ENCODE data around the gene NMRK2.

Gene NMRK2

DNA sequence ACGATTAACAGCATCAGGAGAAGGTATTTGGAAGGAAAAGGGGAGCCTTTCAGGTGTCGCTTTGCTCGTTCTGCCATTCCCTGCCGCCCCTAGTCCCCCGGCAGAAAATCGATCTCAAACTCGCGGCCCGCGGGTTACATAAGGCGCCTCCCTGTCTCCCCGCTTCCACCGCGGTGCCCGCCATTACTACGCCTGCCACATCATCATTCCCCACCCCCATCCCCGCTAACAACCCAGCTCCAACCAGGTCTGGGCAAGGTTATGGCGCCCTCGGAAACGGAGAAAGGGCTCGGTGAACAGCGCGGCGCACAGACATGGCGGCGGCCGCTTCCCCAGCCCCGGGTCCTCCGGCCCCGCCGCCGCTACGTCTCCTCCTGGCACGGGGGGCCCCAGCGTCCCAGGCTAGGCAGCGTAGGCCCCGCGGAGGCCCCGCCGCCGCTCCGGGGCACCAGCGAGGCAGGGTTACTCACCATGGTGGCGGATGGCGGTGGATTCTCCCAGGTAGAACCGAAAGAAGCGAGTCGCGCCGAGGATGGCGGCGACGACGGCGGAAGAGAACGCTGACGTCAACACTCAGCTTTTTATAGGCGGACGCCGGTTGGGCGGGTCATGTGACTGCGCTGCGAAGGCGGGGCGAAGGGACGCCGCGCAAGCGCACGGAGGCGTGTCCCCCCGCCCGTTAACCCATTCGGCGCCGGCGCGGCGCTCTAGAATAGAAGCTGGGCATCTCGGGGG, 52.2 kb downstream of the NMRK2 start, which contains the start of gene EEF2:
Gene EEF2 (minus strand): TSS at position 556 of the 735 bp plus-strand sequence. CDS start 83 bp downstream, at position 473.
- peak; percentile 82 to 94 for DNase-seq (ENCODE audit: low read depth in 1 of 2, low spot score in 1 of 2)
- TF ChIP-seq, protein P1, sequence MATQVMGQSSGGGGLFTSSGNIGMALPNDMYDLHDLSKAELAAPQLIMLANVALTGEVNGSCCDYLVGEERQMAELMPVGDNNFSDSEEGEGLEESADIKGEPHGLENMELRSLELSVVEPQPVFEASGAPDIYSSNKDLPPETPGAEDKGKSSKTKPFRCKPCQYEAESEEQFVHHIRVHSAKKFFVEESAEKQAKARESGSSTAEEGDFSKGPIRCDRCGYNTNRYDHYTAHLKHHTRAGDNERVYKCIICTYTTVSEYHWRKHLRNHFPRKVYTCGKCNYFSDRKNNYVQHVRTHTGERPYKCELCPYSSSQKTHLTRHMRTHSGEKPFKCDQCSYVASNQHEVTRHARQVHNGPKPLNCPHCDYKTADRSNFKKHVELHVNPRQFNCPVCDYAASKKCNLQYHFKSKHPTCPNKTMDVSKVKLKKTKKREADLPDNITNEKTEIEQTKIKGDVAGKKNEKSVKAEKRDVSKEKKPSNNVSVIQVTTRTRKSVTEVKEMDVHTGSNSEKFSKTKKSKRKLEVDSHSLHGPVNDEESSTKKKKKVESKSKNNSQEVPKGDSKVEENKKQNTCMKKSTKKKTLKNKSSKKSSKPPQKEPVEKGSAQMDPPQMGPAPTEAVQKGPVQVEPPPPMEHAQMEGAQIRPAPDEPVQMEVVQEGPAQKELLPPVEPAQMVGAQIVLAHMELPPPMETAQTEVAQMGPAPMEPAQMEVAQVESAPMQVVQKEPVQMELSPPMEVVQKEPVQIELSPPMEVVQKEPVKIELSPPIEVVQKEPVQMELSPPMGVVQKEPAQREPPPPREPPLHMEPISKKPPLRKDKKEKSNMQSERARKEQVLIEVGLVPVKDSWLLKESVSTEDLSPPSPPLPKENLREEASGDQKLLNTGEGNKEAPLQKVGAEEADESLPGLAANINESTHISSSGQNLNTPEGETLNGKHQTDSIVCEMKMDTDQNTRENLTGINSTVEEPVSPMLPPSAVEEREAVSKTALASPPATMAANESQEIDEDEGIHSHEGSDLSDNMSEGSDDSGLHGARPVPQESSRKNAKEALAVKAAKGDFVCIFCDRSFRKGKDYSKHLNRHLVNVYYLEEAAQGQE (IDR thresholded peaks at IDR 0.05; ENCODE audit: insufficient replicate concordance, low read depth): peak; percentile 87
- TF ChIP-seq SPI1 (IDR thresholded peaks at IDR 0.05; ENCODE audit: borderline replicate concordance, low read depth) (no peak), POLR2AphosphoS5 (IDR thresholded peaks at IDR 0.05; ENCODE audit: low read depth) (peak; percentile 99), GABPA (IDR thresholded peaks at IDR 0.05; ENCODE audit: low read depth) (0 out of 2 replicates have a peak, but pooled peaks have one; percentile 24)
- TF ChIP-seq, protein P2, sequence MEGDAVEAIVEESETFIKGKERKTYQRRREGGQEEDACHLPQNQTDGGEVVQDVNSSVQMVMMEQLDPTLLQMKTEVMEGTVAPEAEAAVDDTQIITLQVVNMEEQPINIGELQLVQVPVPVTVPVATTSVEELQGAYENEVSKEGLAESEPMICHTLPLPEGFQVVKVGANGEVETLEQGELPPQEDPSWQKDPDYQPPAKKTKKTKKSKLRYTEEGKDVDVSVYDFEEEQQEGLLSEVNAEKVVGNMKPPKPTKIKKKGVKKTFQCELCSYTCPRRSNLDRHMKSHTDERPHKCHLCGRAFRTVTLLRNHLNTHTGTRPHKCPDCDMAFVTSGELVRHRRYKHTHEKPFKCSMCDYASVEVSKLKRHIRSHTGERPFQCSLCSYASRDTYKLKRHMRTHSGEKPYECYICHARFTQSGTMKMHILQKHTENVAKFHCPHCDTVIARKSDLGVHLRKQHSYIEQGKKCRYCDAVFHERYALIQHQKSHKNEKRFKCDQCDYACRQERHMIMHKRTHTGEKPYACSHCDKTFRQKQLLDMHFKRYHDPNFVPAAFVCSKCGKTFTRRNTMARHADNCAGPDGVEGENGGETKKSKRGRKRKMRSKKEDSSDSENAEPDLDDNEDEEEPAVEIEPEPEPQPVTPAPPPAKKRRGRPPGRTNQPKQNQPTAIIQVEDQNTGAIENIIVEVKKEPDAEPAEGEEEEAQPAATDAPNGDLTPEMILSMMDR (IDR thresholded peaks at IDR 0.05; ENCODE audit: insufficient read depth, low read length): no peak
- peak within 1 kb of the TSS; percentile 82 for H3K27ac ChIP-seq (replicated peaks)

GRCh38 chr19:3985643-3986259, 52.9 kb downstream of the NMRK2 start:
- H3K27ac ChIP-seq (replicated peaks): peak overlapping the region; percentile 82
- TF ChIP-seq, protein P1 (IDR thresholded peaks at IDR 0.05; ENCODE audit: insufficient replicate concordance, low read depth): no peak
- TF ChIP-seq, protein P2 (IDR thresholded peaks at IDR 0.05; ENCODE audit: insufficient read depth, low read length): no peak
- TF ChIP-seq GABPA (IDR thresholded peaks at IDR 0.05; ENCODE audit: low read depth) (no peak), SPI1 (IDR thresholded peaks at IDR 0.05; ENCODE audit: borderline replicate concordance, low read depth) (no peak), POLR2AphosphoS5 (IDR thresholded peaks at IDR 0.05; ENCODE audit: low read depth) (no peak)

More for the DNA sequence above, 52.2 kb downstream of the NMRK2 start, which contains the start of gene EEF2:
- Histone ChIP-seq H3K27me3 (ENCODE audit: insufficient read depth, poor library complexity, severe bottlenecking) (no peaks in the 10 kb centered on the region), H3K4me3 (replicated peaks; ENCODE audit: insufficient read depth, low read length) (peak within 1 kb of the TSS; percentile 89)

DNA sequence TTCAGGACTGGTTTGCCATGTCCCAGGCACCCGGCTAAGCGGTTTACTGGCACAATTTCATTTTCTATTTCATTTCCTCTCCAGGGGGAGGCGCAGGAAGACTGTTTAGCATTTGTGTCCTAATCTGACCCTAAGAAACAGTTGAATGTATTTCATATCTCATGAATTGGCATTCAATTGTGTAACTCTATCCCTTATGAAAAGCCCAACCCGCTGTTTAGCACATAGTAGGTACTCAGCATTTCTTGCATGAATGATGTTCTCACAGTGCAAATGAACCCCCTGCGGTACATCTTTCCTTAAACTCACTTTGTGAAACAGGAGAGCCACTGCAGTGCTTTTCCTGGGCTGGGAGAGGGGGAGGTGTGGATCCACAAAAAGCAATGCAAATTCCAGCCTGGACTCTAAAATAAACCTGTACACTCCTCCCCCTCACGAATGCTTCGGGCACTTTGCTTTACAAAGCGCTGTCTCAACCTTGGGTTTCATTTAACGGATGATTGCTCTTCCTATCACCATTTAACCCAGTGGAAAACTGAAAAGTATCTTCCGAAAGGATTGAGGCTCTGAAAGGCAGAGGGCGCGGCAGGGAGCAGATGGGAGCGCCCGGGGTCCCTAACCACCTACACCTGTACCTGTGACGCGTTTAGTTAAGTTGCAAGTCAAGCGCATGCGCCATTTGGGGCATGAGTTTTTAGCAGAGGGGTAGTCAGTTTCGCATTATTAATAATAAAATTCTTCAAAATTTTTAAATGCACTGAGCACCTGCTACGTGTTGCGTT, 53.6 kb downstream of the NMRK2 start:
- DNase-seq (ENCODE audit: low read depth in 1 of 2, low spot score in 1 of 2): peak; percentile 62 to 80
- Histone ChIP-seq H3K27ac (replicated peaks) (peak overlapping the region; percentile 82), H3K27me3 (ENCODE audit: insufficient read depth, poor library complexity, severe bottlenecking) (no peaks in the 10 kb centered on the region), H3K4me3 (replicated peaks; ENCODE audit: insufficient read depth, low read length) (peak overlapping the region; percentile 89)
- TF ChIP-seq SPI1 (IDR thresholded peaks at IDR 0.05; ENCODE audit: borderline replicate concordance, low read depth): no peak
- TF ChIP-seq, protein P2 (IDR thresholded peaks at IDR 0.05; ENCODE audit: insufficient read depth, low read length): peak; percentile 50
- no peak for TF ChIP-seq POLR2AphosphoS5 (IDR thresholded peaks at IDR 0.05; ENCODE audit: low read depth)

More at GRCh38 chr19:3985643-3986259, 52.9 kb downstream of the NMRK2 start:
- no peak for DNase-seq (ENCODE audit: low read depth in 1 of 2, low spot score in 1 of 2)
- Histone ChIP-seq H3K4me3 (replicated peaks; ENCODE audit: insufficient read depth, low read length) (peak overlapping the region; percentile 89), H3K27me3 (ENCODE audit: insufficient read depth, poor library complexity, severe bottlenecking) (no peaks in the 10 kb centered on the region)

Measured in HL-60 (cell line).